Brain microvascular endothelial cell (primary cell): ENCODE results near the gene MCM6.

Experiments
- DNase-seq: peaks from one replicate; pipeline ENCODE4 v3.0.0-alpha.2; 2020
- H3K27ac ChIP-seq: fragments of 250-450 bp; sonication (Bioruptor Pico); 2 replicates; pipeline ENCODE4 v1.5.1; 2020; ENCODE audit warnings: mild to moderate bottlenecking, moderate library complexity
- H3K27me3 ChIP-seq: fragments of 250-450 bp; sonication (Bioruptor Pico); replicated peaks from 2 replicates; pipeline ENCODE4 v1.5.1; 2020; ENCODE audit warnings: mild to moderate bottlenecking
- H3K36me3 ChIP-seq: fragments of 250-450 bp; sonication (Bioruptor Pico); replicated peaks from 2 replicates; pipeline ENCODE4 v1.5.1; 2020; ENCODE audit warnings: mild to moderate bottlenecking
- H3K4me3 ChIP-seq: 2 replicates; pipeline ENCODE4 v1.5.1; 2011; ENCODE audit warnings: low read depth, mild to moderate bottlenecking, control low read depth, low read length, moderate library complexity
- in situ Hi-C: cut with HindIII; loops from 2 replicates; pipeline ENCODE4 v1.10.0; 2017; ENCODE audit warnings: low sequenced_read_pairs, low pct_ligation_motif_present
- TF ChIP-seq, protein P1 (sequence below): IDR thresholded peaks from 2 replicates; pipeline ENCODE4 v1.5.1; 2011; ENCODE audit warnings: low read depth, mild to moderate bottlenecking, moderate library complexity, low read length, control low read depth, inconsistent platforms; ENCODE audit errors: missing control alignments

The MCM6 gene

DNA sequence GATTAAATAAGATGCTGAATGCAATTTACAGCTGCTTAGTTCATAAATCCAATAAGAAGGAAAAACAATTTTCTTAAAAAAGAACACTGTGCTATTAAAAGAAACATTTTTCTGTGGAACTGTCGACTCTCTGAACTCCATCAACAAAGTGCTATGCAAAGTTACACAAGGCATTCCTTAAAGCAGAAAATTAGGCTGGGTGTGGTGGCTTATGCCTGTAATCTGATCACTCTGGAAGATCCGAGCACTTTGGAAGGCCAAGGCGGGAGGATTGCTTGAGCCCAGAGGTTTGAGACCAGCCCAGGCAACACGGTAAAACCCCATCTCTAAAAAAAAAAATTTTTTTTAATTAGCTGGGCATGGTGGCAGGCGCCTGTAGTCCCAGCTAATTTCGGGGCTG lies 13.0 kb downstream of the MCM6 start:
- H3K4me3 ChIP-seq: no peak overlapping the region
- no peak overlapping the region for H3K27ac ChIP-seq
- H3K27me3 ChIP-seq: no peaks in the 10 kb centered on the region
- in situ Hi-C loops: no loop called here
- DNase-seq: no peak
- TF ChIP-seq, protein P1, sequence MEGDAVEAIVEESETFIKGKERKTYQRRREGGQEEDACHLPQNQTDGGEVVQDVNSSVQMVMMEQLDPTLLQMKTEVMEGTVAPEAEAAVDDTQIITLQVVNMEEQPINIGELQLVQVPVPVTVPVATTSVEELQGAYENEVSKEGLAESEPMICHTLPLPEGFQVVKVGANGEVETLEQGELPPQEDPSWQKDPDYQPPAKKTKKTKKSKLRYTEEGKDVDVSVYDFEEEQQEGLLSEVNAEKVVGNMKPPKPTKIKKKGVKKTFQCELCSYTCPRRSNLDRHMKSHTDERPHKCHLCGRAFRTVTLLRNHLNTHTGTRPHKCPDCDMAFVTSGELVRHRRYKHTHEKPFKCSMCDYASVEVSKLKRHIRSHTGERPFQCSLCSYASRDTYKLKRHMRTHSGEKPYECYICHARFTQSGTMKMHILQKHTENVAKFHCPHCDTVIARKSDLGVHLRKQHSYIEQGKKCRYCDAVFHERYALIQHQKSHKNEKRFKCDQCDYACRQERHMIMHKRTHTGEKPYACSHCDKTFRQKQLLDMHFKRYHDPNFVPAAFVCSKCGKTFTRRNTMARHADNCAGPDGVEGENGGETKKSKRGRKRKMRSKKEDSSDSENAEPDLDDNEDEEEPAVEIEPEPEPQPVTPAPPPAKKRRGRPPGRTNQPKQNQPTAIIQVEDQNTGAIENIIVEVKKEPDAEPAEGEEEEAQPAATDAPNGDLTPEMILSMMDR: no peak
- H3K36me3 ChIP-seq: peaks cover 21% of the 10 kb centered on the region

DNA sequence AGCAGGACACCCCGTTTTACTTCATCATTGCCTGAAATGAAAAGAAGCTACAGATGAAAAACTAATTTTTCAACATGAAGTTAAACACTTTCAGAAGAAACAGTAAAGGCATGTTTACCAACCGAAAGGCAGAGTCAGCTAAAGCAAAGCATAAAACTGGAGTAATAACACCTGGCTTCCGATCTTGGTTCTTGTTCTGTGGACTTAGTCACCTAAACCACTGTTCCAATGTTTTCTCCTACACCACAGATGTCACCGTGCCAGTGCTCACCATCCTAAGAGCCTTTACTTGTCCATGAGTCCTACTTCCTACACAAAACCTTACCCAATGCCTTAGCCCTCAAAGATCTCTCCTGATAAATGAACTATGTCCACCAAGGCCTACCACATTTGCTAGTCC lies 13.5 kb downstream of the MCM6 start:
- no peak for DNase-seq
- in situ Hi-C loops: no loop called here
- Histone ChIP-seq H3K27ac (no peak overlapping the region), H3K4me3 (no peak overlapping the region), H3K27me3 (no peaks in the 10 kb centered on the region), H3K36me3 (peaks cover 18% of the 10 kb centered on the region)
- TF ChIP-seq, protein P1: no peak

DNA sequence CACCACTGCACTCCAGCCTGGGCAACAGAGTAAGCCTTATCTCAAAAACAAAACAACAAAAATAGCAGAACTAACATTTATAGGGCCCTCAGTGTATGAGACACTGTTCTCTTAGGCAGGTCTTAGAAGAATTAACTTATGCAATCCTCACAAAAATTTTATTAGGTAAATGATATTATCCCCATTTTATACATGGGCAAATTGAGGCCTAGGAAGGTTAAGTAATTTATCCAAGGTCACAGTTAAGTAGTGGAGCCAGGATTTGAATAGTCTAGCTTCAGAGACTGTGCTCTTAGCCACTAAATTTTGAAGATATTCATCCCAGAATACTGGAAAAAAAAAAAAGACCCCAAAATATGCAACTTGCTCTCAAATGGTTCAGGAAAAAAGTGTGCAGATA lies 22.8 kb downstream of the MCM6 start:
- TF ChIP-seq, protein P1: no peak
- in situ Hi-C loops: no loop called here
- no peaks in the 10 kb centered on the region for H3K27me3 ChIP-seq
- H3K36me3 ChIP-seq: peaks cover 13% of the 10 kb centered on the region
- H3K4me3 ChIP-seq: no peak overlapping the region
- no peak for DNase-seq
- no peak overlapping the region for H3K27ac ChIP-seq

DNA sequence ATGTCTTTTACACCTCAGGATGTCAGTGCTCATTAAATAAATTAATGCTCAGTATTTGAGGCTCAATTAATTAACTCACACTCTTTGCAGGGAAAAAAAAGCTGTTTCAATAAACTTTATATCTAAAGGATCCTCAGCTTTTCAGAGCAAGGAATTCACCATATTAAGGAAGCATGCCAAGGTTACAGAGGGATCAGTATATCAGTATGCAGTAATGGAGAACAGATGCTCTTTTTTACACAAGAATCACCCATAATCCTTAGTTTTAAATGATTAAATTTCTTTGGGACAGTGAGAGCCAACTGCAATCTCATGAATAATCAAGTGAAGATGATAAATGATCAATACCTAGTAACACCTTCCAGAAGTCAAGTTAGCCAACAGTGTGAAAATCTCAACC lies 24.4 kb downstream of the MCM6 start:
- TF ChIP-seq, protein P1: no peak
- in situ Hi-C loops: no loop called here
- no peak for DNase-seq
- H3K4me3 ChIP-seq: no peak overlapping the region
- H3K27ac ChIP-seq: no peak overlapping the region
- no peaks in the 10 kb centered on the region for H3K27me3 ChIP-seq
- H3K36me3 ChIP-seq: peaks cover 9% of the 10 kb centered on the region

DNA sequence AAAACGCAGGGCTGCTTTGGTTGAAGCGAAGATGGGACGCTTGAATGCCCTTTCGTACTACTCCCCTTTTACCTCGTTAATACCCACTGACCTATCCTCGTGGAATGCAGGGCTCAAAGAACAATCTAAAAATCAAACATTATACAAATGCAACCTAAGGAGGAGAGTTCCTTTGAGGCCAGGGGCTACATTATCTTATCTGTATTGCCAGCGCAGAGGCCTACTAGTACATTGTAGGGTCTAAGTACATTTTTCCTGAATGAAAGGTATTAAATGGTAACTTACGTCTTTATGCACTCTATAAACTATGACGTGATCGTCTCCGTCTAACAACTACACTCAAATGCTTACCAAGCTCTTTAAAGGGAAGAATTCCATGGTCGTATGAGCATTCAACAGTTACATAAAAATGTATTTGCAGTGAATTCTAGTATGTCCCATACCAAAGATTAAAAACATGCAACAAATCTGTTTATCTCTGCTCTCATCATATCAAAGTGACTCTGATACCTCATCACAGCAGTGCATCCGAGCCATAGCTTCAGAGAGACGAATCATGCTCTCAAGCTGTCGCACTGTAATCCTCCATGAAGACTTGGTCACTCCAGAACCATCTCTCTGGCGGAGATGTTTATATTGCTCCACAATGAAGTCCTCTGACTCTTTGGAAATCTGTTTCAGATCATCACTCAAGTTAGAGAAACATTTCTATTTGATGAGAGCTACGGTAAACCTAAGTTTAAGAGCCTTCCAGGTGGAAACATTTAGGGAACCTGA lies 25.2 kb downstream of the MCM6 start:
- in situ Hi-C loops: no loop called here
- no peaks in the 10 kb centered on the region for H3K27me3 ChIP-seq
- no peak for DNase-seq
- TF ChIP-seq, protein P1: no peak
- peaks cover 4% of the 10 kb centered on the region for H3K36me3 ChIP-seq
- no peak overlapping the region for H3K4me3 ChIP-seq
- H3K27ac ChIP-seq: no peak overlapping the region

DNA sequence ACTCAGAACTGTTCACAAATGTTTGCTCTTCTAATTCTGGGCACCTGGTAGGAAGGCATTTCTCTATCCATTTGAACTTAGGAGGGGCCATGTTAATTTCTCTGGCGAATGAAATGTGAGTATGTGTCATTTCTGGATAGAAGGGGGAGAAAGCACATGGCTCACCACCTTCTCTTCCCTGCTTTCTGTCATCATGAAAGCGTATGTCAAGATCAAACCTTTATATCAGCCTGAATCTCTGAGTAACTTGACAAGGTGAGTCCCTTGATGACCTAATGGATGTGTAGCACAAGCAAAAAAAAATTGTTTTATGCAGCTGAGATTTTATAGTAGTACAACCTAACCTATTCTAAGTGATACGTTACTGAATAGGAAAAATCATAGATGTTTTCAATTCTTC lies 27.2 kb downstream of the MCM6 start:
- no peak overlapping the region for H3K27ac ChIP-seq
- H3K4me3 ChIP-seq: no peak overlapping the region
- in situ Hi-C loops: no loop called here
- H3K27me3 ChIP-seq: no peaks in the 10 kb centered on the region
- no peak for DNase-seq
- TF ChIP-seq, protein P1: no peak
- H3K36me3 ChIP-seq: peaks cover 2% of the 10 kb centered on the region
